Activated T-helper 1 cell treated with anti-CD3 and anti-CD28 coated beads, Interleukin-2, amount 50 U/mL, for 16 hours (primary cell): ENCODE results near the gene MBNL3.
"Not testable (repeated sequence)": the region's sequence is repeated elsewhere in the genome, so short reads cannot be mapped to it uniquely, and the experiment has no call there.

Experiments used
- DNase-seq, 2 donors: peaks; one replicate each; pipeline ENCODE4 v3.0.0-alpha.2; 2020; ENCODE audit warnings: low read depth in 1 of 2, low spot score in 1 of 2

Gene MBNL3

GRCh38 chrX:132480581-132481203 lies 8.1 kb downstream of the MBNL3 start:
- DNase-seq = no peak

DNA sequence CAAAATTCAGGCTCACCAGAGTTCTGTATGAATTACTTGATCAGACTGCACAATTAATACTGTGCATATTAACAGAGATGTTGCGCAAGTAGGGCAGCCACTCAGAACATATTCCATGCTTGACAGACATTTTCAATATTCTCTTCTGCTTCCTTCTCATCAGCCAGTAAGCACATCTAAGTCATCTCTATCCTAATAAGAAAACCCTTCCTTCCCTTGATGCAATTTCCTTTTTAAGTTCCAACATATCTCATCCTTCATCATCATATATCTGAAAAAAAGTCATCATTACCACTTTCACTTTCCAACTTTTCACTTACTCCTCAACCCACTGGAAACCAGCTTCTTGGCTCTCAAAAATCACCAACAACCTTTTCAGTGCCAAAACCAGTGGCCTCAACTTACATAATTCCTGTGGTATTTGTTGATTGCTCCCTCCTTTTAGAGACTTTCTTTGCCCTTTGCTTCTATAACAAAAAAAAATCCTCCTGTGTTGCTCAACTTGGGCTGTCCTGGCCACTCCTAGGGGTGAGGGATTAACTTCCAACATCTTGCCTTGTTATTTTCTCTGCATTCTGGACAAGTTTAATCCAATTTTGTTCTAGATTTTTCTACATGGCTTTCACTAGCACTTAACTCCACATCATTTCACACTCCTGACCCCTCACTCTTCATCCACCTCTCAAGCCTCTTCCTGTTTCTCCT lies 14.1 kb downstream of the MBNL3 start:
- DNase-seq = no peak

DNA sequence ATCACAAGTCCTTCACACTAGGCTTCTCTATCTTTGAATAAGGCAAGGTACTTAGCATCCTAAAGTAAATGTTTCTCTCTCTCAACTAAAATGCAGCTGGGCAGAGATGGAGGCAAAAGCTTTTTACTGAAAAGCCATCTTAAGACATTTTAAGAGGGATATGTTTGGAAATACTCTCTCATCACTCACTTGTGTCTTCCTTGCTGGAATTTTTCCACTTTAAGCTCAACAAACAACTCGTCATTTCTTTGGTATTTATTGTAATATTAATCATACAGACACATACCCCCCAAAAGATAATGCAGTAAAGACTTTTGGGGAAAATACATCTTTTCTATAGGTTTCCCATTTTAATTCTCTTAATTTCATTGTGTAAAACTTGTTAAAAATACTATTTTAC lies 16.4 kb downstream of the MBNL3 start:
- DNase-seq = no peak

DNA sequence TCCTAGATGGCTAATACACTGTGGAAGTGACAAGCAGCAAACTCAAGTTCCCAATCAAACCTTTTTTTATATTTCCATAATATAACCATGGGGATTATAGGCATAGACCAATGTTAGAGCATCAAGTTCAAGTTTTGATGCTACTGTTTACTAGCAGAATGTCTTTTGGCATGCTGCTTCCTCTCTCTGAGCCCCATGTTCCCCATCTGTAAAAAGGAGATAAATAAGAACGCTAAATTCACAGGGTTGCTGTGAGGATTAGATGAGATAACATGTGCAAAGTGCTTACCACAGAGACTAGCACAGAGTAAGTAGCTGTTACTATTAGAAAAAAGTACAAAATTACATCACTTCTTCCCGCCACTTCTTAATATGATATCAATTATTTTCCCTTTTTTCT lies 18.0 kb downstream of the MBNL3 start:
- DNase-seq = no peak

- DNase-seq = no peak
Measured at GRCh38 chrX:132470179-132470578, 18.7 kb downstream of the MBNL3 start.

GRCh38 chrX:132468454-132468853 lies 20.4 kb downstream of the MBNL3 start:
- DNase-seq = no peak

DNA sequence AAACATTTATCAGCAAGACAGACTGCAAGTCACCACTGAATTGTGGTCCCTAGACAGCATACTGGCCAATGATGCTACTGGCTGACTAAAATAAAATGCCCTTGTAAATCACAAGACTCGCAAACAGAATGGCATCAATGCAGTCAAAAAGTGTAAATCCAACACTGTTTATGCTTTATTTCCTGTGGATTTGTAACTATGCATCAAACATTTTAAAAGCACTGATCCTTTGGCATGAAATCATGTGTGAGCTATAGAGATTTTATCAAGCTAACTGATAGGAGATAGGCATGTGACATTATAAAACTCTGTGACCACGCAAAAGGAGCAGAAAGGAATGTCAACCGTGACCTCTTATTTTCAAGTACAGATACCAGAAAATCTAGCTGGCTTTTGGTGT lies 20.8 kb downstream of the MBNL3 start:
- no peak for DNase-seq

DNA sequence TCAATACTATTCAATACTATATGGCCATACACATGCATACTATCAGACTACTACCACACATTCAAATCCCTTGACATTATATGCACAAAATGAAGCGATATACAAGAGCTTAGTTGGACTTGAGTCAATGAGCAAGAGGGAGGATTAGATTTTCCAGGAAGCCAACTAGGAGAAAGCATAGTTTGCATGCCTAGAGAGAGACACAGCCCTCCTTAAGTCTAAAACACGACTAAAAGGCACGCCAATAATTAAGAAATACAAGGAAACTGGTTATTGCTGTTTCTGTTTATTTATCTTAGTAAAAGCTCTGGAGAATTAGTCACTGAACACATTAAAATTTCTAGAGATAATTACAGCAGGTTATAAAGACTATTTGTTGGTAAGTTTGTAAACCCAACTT lies 21.8 kb downstream of the MBNL3 start:
- no peak for DNase-seq

GRCh38 chrX:132463411-132463810 lies 25.4 kb downstream of the MBNL3 start:
- no peak for DNase-seq

DNA sequence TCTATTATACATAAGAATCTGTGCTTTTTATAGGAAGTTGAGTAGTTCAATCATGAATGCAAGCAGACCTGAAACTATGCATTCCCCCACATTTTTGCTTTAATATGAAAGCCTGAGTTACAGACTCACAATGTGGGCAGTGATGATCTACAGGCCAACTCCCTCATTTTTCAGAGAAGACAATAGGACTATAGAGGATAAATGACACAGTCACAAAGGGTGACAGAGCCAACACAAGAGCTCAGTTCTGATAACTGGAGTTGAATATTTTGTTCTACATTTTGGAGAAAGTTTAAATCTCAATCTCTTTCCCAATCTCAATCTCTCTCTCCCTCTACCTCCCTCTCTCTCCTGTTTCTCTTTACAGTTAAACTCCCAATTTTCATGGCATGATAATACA lies 27.0 kb downstream of the MBNL3 start:
- DNase-seq = no peak

DNA sequence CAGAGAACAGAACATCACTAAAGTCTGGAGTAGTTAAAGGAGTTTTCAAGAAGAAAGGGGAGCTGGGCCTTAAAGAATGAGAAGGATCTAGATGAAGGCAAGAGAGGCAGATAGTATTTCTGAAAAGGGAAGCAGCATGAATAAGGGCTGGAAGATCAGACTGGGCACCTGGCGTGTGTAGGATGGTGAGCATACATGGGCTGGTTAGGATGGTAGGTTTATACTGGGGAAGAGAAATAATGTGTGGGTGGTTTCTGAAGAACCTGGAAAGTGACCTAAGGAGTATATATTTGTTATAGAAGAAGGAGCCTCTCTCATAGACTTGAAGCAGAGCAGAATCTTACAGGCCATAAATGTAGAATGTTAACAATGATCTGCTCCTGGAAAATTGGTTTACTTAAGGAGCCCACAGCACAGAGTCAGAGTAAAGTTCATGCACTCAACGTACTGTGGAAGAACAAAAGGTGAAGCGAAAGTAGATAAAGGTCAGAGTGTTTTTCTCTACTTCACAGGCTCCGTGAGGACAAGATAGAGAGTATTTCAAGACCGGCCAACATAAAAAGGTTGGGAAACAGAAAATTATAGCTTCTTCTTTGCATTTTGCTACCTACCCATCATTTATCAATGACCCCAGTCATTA lies 35.8 kb downstream of the MBNL3 start:
- DNase-seq = no peak

DNA sequence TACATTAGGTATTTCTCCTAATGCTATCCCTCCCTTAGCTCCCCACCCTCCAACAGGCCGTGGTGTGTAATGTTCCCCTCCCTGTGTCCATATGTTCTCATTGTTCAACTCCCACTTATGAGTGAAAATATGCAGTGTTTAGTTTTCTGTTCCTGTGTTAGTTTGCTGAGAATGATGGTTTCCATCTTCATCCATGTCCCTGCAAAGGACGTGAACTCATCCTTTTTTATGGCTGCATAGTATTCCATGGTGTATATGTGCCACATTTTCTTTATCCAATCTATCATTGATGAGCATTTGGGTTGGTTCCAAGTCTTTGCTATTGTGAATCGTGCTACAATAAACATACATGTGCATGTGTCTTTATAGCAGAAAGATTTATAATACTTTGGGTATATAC lies 42.9 kb downstream of the MBNL3 start:
- not testable (repeated sequence) for DNase-seq

- no peak for DNase-seq
Measured at GRCh38 chrX:132444936-132445335, 43.9 kb downstream of the MBNL3 start.

- DNase-seq = no peak
Measured at GRCh38 chrX:132443196-132444135, 45.4 kb downstream of the MBNL3 start.

- DNase-seq = no peak
Measured at GRCh38 chrX:132442691-132443090, 46.1 kb downstream of the MBNL3 start.

DNA sequence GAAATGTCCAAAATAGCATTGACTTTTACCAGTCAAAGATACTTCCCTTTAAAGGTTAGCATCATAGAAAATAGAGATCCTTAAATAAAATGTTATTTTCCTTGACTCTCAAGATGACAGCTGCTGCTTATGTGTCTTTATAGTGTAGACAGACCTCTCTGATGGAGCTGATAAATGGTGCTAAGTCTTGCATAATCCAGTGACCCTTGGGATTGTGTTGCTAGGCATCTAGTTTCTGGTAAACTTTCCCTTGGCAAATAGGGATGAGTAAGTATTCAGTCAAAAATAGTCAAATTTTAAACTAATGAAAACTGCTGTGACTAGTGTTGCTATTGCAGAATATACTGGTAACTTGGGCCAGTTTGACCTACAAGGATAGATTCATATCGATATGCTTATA lies 53.6 kb downstream of the MBNL3 start:
- DNase-seq = no peak

- DNase-seq = no peak
Measured at GRCh38 chrX:132433551-132433950, 55.3 kb downstream of the MBNL3 start.

DNA sequence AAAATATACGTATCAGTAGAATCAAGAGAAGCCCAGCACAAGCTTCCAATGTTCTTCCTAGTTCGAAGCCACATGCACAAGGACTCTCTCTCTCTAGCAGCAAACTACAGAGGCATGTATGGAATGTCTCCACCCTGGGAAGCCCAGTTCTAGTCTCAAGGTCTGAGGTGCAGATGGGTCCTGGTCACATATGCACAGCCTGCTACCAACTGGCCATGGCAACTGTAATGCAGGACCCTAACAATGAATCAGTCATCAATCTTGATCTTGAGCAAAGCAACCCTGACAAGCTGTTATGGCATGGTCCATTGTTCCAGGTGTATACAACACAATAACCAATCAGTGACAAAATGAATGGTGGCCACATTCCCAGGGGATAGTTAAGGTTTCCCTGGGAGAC lies 55.8 kb downstream of the MBNL3 start:
- no peak for DNase-seq

DNA sequence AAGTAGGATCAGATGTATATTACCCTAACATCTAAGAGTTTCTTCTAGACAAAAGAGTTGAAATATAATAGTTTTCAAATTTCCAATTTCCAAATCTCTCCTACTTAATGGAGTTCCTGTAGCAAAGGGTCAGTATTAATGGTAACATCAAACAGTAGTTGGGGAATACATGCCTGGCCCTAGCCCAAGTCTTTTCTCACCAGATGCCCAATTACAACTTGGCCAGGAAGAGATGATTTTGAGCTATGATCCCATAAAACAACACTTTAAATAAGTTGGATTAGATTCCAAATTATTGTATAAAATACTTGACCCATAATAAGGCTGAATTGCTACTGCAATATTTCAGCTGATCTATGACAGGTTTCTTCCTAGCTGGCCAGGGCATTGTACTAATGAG lies 59.9 kb downstream of the MBNL3 start:
- no peak for DNase-seq

DNA sequence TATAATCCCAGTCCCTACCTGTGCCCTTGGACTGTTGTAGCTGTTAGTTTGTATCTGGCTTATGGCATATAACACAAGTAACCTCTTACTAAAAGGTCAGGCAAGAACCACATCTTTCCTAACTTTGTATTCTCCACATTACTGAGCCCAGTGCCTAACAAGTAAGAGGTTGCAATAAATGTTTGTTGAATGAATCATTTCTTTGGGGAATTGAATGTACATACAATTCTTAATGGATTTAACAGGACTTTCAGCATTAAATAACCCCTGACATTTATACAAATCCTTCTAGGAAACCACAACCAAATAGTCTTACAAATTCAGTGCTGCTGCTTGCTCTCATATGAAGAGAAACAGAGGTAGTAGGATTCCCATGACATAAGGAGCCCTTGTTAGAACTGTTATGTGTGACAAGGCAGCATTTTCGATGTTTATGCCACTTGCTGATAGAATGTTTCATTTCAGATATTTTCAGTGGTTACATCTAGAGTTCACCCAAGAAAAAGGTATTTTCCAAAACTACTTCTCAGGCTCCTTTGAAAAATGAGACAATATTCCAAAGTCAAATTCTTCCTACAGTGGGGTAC lies 62.0 kb downstream of the MBNL3 start:
- DNase-seq = no peak

- no peak for DNase-seq
Measured at GRCh38 chrX:132425744-132426318, 63.0 kb downstream of the MBNL3 start.
